A172 (cell line): ENCODE results near the gene TMOD3. TPM values are rescaled to one million over a fixed set of nuclear protein-coding genes. Genes with fewer than 3 reads are reported as not detected.

ENCODE experiments used
- DNase-seq: peaks from one replicate; pipeline ENCODE4 v3.0.0-alpha.2; 2015; ENCODE audit warnings: low spot score
- total RNA-seq: library from RNA; depleted of rRNA; stranded (reverse); fragments of >200 nt; shearing (Covaris generic); gene quantifications from 2 replicates; pipeline ENCODE4 v1.2.3, GENCODE V29; 2014

TMOD3 gene
- total RNA-seq, 1 experiment from 2014 or later, result 54.7 TPM

DNA sequence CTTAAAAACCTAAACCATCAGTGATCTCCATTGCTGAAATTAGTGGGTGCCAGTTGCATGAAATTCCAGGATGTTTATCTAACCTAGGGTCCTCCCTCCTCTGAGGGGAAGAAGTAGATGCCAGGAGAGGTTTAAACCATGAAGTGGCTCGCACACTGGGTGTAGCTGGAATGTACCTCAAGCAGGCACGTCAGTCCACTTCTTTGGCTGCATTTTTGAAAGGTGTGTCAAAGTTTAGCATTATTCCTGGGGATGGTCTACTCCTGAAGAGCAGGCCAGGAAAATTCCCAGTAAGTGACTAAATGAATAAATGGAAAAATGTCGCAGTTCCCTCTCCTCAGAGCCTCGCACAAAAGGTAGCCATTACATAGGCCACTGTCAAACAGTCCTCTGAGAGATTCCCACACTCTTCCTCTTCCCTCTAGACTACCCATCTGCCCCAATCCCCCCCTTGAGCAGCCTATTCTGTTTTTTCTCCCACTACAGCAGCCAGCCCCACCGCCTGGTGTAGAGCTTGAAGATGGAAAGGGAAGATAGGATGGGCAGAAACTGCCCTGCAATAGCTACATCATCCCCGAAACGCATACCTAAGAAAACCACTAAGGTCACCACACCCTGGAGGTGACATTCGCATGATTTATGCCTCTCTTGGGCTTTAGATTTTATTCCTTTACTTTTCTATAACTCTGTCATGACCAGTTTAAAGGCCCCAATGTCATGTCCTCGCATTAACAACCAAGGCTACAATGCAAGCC lies 655 bp upstream of the TMOD3 start:
- DNase-seq, result peak; percentile 88

GRCh38 chr15:51830276-51830806 lies 888 bp downstream of the TMOD3 start:
- peak; percentile 16 for DNase-seq

DNA sequence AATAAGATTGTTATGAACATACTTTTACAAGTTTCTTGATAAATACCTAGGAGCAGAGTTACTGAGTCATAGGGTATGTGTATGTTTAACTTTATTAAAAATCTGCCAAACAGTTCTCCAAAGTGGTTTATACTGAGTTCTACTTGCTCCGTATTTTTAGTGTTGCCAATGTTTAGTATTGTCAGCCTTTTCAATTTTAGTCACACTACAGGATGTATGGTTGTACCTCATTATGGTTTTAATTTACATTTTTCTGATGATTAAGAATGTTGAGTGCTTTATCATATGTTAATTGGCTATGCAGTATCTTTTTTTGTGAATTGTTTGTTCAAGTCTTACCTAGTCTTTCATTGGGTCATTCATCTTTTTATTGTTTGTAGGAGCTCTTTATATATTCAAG lies 4.3 kb downstream of the TMOD3 start:
- no peak for DNase-seq

- no peak for DNase-seq
Measured at GRCh38 chr15:51837792-51838251, 8.4 kb downstream of the TMOD3 start.

DNA sequence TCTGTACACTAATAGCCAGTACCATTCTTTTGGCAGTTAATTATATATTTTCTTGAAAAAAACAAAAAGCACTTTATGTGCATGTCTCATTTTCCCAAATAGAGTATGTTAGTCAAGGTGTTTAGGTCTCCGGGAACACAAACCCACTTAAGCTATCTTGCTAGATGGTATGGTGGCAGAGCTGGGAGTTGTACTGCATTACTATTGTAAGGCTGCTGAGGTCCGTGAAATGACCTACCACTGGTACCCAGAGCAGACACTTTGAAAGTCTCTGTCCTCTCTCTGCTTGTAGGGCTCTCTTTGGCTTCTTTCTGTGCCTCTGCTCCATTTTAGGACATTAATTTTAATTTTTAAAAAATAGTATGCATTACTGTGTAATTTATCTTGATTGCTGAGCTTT lies 8.8 kb downstream of the TMOD3 start:
- no peak for DNase-seq

DNA sequence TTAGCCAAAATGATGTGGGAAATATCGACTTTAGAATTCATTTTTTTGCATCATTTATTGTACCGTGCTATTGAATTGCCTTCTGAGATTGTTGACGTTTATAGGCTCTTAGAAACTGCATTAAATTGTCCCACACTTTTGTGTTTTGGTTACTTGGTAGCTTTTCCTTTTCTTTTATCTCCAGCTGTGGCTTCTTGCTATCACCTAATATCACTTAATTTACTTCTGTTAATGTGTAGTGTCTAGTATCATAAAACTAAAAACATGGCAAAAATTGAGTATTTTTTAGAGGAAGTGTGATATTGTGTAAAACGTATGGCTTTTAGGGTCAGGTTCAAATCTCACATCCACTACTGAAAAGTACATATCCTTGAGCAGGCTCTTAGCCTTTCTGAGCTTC lies 11.2 kb downstream of the TMOD3 start:
- DNase-seq, result no peak

- no peak for DNase-seq
Measured at GRCh38 chr15:51841406-51842040, 12.1 kb downstream of the TMOD3 start.

- no peak for DNase-seq
Measured at GRCh38 chr15:51842265-51842664, 12.8 kb downstream of the TMOD3 start.

GRCh38 chr15:51842852-51843737 lies 13.6 kb downstream of the TMOD3 start:
- DNase-seq, result peak; percentile 52

- DNase-seq, result no peak
Measured at GRCh38 chr15:51844747-51845426, 15.4 kb downstream of the TMOD3 start.

- DNase-seq, result no peak
Measured at GRCh38 chr15:51846066-51846462, 16.6 kb downstream of the TMOD3 start.

- DNase-seq, result peak; percentile 58
Measured at GRCh38 chr15:51846463-51847230, 17.2 kb downstream of the TMOD3 start.

DNA sequence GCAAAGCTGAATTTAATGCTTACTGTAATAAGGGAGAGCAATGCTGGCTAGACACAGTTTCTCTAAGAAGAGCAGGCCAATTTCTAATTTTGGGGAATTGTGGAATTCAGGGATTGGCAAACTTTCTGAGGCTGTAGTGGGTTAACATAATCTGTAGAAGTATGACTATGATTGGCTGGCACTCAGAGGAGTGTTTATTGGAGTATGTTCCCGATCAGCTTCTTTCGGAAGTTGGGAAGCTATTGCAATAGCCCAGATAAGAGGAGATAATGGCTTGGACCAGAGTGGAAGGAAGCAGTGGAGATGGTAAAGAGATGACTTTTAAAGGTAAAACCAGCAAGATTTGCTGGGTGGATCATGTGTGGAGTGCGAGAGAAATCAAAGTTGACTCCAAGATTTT lies 19.4 kb downstream of the TMOD3 start:
- no peak for DNase-seq

GRCh38 chr15:51849860-51850259 lies 20.4 kb downstream of the TMOD3 start:
- no peak for DNase-seq

GRCh38 chr15:51853998-51854397 lies 24.5 kb downstream of the TMOD3 start:
- DNase-seq, result no peak

- no peak for DNase-seq
Measured at GRCh38 chr15:51855612-51856011, 26.2 kb downstream of the TMOD3 start.

DNA sequence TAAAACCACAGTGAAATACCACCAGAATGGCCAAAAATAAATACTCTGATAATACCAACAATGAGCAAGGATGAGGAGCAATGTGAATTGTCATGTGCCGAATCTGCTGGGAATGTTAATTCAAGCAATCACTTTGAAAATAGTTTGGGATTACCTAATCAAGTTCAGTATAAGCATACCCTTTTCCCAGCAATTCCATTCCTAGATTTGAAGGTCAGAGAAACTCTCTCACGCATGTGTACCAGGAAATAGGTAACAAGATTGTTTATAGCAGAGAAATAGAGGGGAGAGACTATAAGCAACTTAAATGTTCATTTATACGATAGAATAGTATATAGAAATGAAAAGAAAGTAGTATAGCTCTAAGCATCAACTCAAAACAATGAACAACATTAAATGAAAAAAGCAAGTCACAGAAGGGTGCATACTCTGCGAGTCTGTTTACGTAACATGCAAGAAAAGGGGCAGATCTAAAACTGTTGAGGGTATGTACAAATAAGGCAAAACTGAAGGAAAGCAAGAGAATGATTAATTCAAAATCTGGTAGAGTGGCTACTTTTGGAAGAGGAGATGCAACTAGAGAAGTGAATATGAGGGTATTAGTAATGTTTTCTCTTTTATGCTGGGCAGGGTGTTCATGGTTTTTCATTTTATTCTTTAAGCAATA lies 27.4 kb downstream of the TMOD3 start:
- DNase-seq, result no peak

- DNase-seq, result no peak
Measured at GRCh38 chr15:51861557-51862359, 32.3 kb downstream of the TMOD3 start.

GRCh38 chr15:51863131-51863530 lies 33.7 kb downstream of the TMOD3 start:
- DNase-seq, result no peak
